Measurements from ENCODE around the gene PSMG2. TPM values are rescaled to one million over a fixed set of nuclear protein-coding genes. Genes with fewer than 3 reads are reported as not detected.

PSMG2 gene
- total and polyA plus RNA-seq, 9 of the 15 experiments (the other 6 are each of a cell fraction or from before 2014, with no cell fraction given) = 59.9 to 271 (median 111) TPM

- peaks cover 15 to 16% of the 10 kb centered on the region in 2 experiments; a peak in 4 of 5 replicates for H3K4me1 ChIP-seq (replicated peaks in 1 of 2; ENCODE audit: control insufficient read depth in 2 of 2, insufficient read depth in 2 of 2, low read length in 2 of 2)
- H3K27ac ChIP-seq (ENCODE audit: extremely low read depth, low read depth, low read length) = no peak overlapping the region
- in situ Hi-C loops (cut with MboI) = no loop called here
- no peak overlapping the region for H3K9ac ChIP-seq (ENCODE audit: insufficient read depth in 1 of 2, low read depth in 2 of 2, low read length in 2 of 2)
- ATAC-seq (no peak), FAIRE-seq (no peak), DNase-seq (ENCODE audit: extremely low read depth in 1 of 4, low spot score in 3 of 4) (no peak)
- intact Hi-C loops (cut with micrococcal nuclease) = loop anchor here (5.0 to 10.0 kb wide), 2 partner anchors 113 to 180 kb away; no protein-coding TSS in a partner anchor
- CTCF ChIA-PET (ENCODE audit: low intra/inter-chr PET ratio) = no interaction called here
- BruUV-seq (replicated peaks) = no TSS peak
- H4K20me1 ChIP-seq (replicated peaks; ENCODE audit: control insufficient read depth, insufficient read depth, low read length) = peaks cover 7% of the 10 kb centered on the region; the same call in 1 of the 2 replicates
- no peak overlapping the region for H3K4me3 ChIP-seq
- POLR2A ChIA-PET = no interaction called here
- H2AFZ ChIP-seq (ENCODE audit: low read depth, low read length) = no peak overlapping the region
- peaks cover 57% of the 10 kb centered on the region for H3K79me2 ChIP-seq (ENCODE audit: control insufficient read depth, insufficient read depth, low read length)
- WGBS (ENCODE audit: insufficient coverage, low coverage, missing lambda C conversion rate) = 100% methylated on average over 1 of the region's 1 CpG
- TF ChIP-seq KAT2B (IDR thresholded peaks at IDR 0.05; ENCODE audit: low read depth, low read length) (no peak), RBM17 (IDR thresholded peaks at IDR 0.05; ENCODE audit: borderline replicate concordance, low read depth, low read length) (no peak), ZNF121 (CRISPR knock-in tag; conservative IDR thresholded peaks at IDR 0.05) (peak; percentile 64), TBL1XR1 (IDR thresholded peaks at IDR 0.05; ENCODE audit: low read length in 2 of 2) (no peak), BCOR (IDR thresholded peaks at IDR 0.05) (peak; percentile 81), NCOA4 (IDR thresholded peaks at IDR 0.05; ENCODE audit: partially characterized antibody) (no peak), ZNF124 (CRISPR knock-in tag; IDR thresholded peaks at IDR 0.05) (no peak), POLR2G (IDR thresholded peaks at IDR 0.05; ENCODE audit: low read depth, low read length) (no peak), MEF2A (IDR thresholded peaks at IDR 0.05; ENCODE audit: control insufficient read depth, low read depth, low read length) (no peak), RAD21 (CRISPR knock-in tag; conservative IDR thresholded peaks at IDR 0.05 in 1 of 2, IDR thresholded peaks at IDR 0.05 in 1 of 2) (no peak), E2F3 (CRISPR knock-in tag; IDR thresholded peaks at IDR 0.05) (no peak)
- H3K9me3 ChIP-seq (replicated peaks; ENCODE audit: control insufficient read depth, insufficient read depth, low read depth, low read length) = no peaks in the 10 kb centered on the region
- no peaks in the 10 kb centered on the region for H3K36me3 ChIP-seq (ENCODE audit: control insufficient read depth, insufficient read depth, low read length)
- H3K9me1 ChIP-seq (ENCODE audit: control insufficient read depth, insufficient read depth, low read length) = no peaks in the 10 kb centered on the region
- no peak overlapping the region for H3K4me2 ChIP-seq (ENCODE audit: insufficient read depth, low read length)
- no peaks in the 10 kb centered on the region for H3K27me3 ChIP-seq (ENCODE audit: control insufficient read depth in 2 of 2, insufficient read depth in 2 of 2, low read length in 2 of 2)
Measured at GRCh38 chr18:12654971-12655370, 47.9 kb upstream of the PSMG2 start.

Data from K562 (cell line).